IMR-90 (cell line): Measurements from ENCODE around the gene PI4KA. TPM values are rescaled to one million over a fixed set of nuclear protein-coding genes. Genes with fewer than 3 reads are reported as not detected.
A peak's percentile ranks its signal among the peaks of the same experiment; 100 is the strongest.

Source experiments
- ATAC-seq: fragments of 200-7000 bp; cut with Tn5 transposase; 2 replicates; pipeline ENCODE4 v1.9.1; 2020; ENCODE audit warnings: low read depth, mild to moderate bottlenecking, moderate library complexity
- BruUV-seq: library from RNA; stranded (reverse); fragments of 400-500 nt; replicated peaks from 2 replicates; lab custom pipeline; 2021; lab: Mats Ljungman, UMichigan
- CTCF ChIA-PET: fragments of 300-600 bp; formaldehyde crosslinking; extraction: SDS; loops from one replicate; lab custom pipeline; 2021; ENCODE audit warnings: antibody characterized with exemption; lab: Yijun Ruan, JAX
- POLR2A ChIA-PET: fragments of 300-600 bp; sonication (Branson Sonifier 250); formaldehyde crosslinking; loops from one replicate; lab custom pipeline; 2022; ENCODE audit warnings: antibody characterized with exemption; ENCODE audit not compliant: unreplicated experiment; lab: Charles Lee
- DNase-seq: peaks from one replicate; pipeline ENCODE4 v3.0.0; 2013
- H2AFZ ChIP-seq: replicated peaks from 2 replicates; pipeline ENCODE3; 2013; ENCODE audit warnings: low read length, mild to moderate bottlenecking; ENCODE audit not compliant: poor library complexity
- H2AK5ac ChIP-seq: 2 replicates; pipeline ENCODE4 v1.6.1; 2013; ENCODE audit warnings: low read depth, low read length, inconsistent platforms
- H2AK9ac ChIP-seq: replicated peaks from 2 replicates; pipeline ENCODE3; 2013; ENCODE audit warnings: mild to moderate bottlenecking, low read depth, low read length, moderate library complexity; ENCODE audit not compliant: poor library complexity
- H2BK120ac ChIP-seq: 2 replicates; pipeline ENCODE4 v1.6.1; 2013; ENCODE audit warnings: low read depth, low read length, inconsistent platforms
- H2BK15ac ChIP-seq: 3 replicates; pipeline ENCODE4 v1.6.1; 2013; ENCODE audit warnings: low read depth, low read length, inconsistent platforms
- H2BK20ac ChIP-seq: 2 replicates; pipeline ENCODE4 v1.6.1; 2013; ENCODE audit warnings: low read depth, mild to moderate bottlenecking, inconsistent platforms, low read length, moderate library complexity
- H2BK5ac ChIP-seq: 2 replicates; pipeline ENCODE4 v1.6.1; 2013; ENCODE audit warnings: mild to moderate bottlenecking, low read depth, low read length, inconsistent platforms; ENCODE audit not compliant: poor library complexity, severe bottlenecking
- H3K14ac ChIP-seq: replicated peaks from 2 replicates; pipeline ENCODE4 v1.6.1; 2013; ENCODE audit warnings: low read depth, low read length, inconsistent platforms
- H3K18ac ChIP-seq: 2 replicates; pipeline ENCODE4 v1.6.1; 2013; ENCODE audit warnings: low read depth, low read length, control low read depth
- H3K23ac ChIP-seq: 2 replicates; pipeline ENCODE4 v1.6.1; 2013; ENCODE audit warnings: low read depth, low read length, inconsistent platforms
- H3K27ac ChIP-seq: 2 replicates; pipeline ENCODE4 v1.5.1; 2013; ENCODE audit warnings: mild to moderate bottlenecking, control low read depth, low read length; ENCODE audit not compliant: insufficient read depth
- H3K27me3 ChIP-seq: 2 replicates; pipeline ENCODE4 v1.6.1; 2013; ENCODE audit warnings: low read length; ENCODE audit not compliant: control insufficient read depth, insufficient read depth
- H3K36me3 ChIP-seq: 2 replicates; pipeline ENCODE4 v1.6.1; 2013; ENCODE audit warnings: low read length, mixed read lengths; ENCODE audit not compliant: control insufficient read depth, insufficient read depth
- H3K4ac ChIP-seq: 2 replicates; pipeline ENCODE4 v1.6.1; 2013; ENCODE audit warnings: low read depth, low read length, inconsistent platforms
- H3K4me1 ChIP-seq: 2 replicates; pipeline ENCODE4 v1.6.1; 2013; ENCODE audit warnings: low read length, mixed read lengths; ENCODE audit not compliant: control insufficient read depth, insufficient read depth
- H3K4me2 ChIP-seq: 2 replicates; pipeline ENCODE4 v1.6.1; 2013; ENCODE audit warnings: low read depth, mild to moderate bottlenecking, control low read depth, low read length, moderate library complexity
- H3K4me3 ChIP-seq: 2 replicates; pipeline ENCODE4 v1.5.1; 2013; ENCODE audit warnings: low read depth, mild to moderate bottlenecking, control low read depth, low read length, moderate library complexity; ENCODE audit not compliant: insufficient read depth
- H3K56ac ChIP-seq: 2 replicates; pipeline ENCODE4 v1.6.1; 2013; ENCODE audit warnings: low read length, inconsistent platforms; ENCODE audit not compliant: insufficient read depth; ENCODE audit errors: extremely low read depth
- H3K79me1 ChIP-seq, 2 experiments: 2 replicates each; pipeline ENCODE4 v1.6.1; 2013; ENCODE audit warnings: low read length in 2 of 2, inconsistent platforms in 1 of 2, low read depth in 1 of 2
- H3K9ac ChIP-seq: 2 replicates; pipeline ENCODE4 v1.6.1; 2013; ENCODE audit warnings: low read depth, low read length, control low read depth
- H3K9me1 ChIP-seq: 2 replicates; pipeline ENCODE4 v1.6.1; 2013; ENCODE audit warnings: low read length, inconsistent platforms; ENCODE audit not compliant: insufficient read depth
- H3K9me3 ChIP-seq: 2 replicates; pipeline ENCODE4 v1.6.1; 2013; ENCODE audit warnings: low read length; ENCODE audit not compliant: control insufficient read depth, insufficient read depth
- H4K20me1 ChIP-seq: 2 replicates; pipeline ENCODE4 v1.6.1; 2013; ENCODE audit warnings: low read length, inconsistent platforms; ENCODE audit not compliant: insufficient read depth
- H4K5ac ChIP-seq: 2 replicates; pipeline ENCODE4 v1.6.1; 2013; ENCODE audit warnings: mild to moderate bottlenecking, low read depth, low read length, control low read depth
- H4K8ac ChIP-seq, 2 experiments: 2 replicates each; pipeline ENCODE4 v1.6.1; 2013; ENCODE audit warnings: low read depth in 2 of 2, low read length in 2 of 2, control low read depth in 1 of 2, inconsistent platforms in 1 of 2
- H4K91ac ChIP-seq: 2 replicates; pipeline ENCODE4 v1.6.1; 2013; ENCODE audit warnings: low read depth, low read length, inconsistent platforms; ENCODE audit not compliant: insufficient read depth
- BHLHE40 ChIP-seq: fragments of 150-350 bp; IDR thresholded peaks from 2 replicates; pipeline ENCODE4 v1.6.1; 2016; ENCODE audit warnings: mild to moderate bottlenecking, low read depth, low read length
- CEBPB ChIP-seq: IDR thresholded peaks from 2 replicates; pipeline ENCODE4 v1.6.1; 2012; ENCODE audit warnings: low read depth, low read length, improper control_type of control experiment
- CHD1 ChIP-seq: IDR thresholded peaks from 2 replicates; pipeline ENCODE4 v1.6.1; 2012; ENCODE audit warnings: low read depth, low read length, improper control_type of control experiment
- FOS ChIP-seq: fragments of 150-350 bp; IDR thresholded peaks from 2 replicates; pipeline ENCODE4 v1.6.1; 2016; ENCODE audit warnings: low read depth, low read length
- MAFK ChIP-seq: IDR thresholded peaks from 2 replicates; pipeline ENCODE4 v1.6.1; 2012; ENCODE audit warnings: low read depth, low read length, improper control_type of control experiment
- MXI1 ChIP-seq: IDR thresholded peaks from 2 replicates; pipeline ENCODE4 v1.6.1; 2012; ENCODE audit warnings: low read depth, mild to moderate bottlenecking, low read length, moderate library complexity, borderline replicate concordance
- NFE2L2 ChIP-seq: fragments of 150-350 bp; IDR thresholded peaks from 2 replicates; pipeline ENCODE4 v1.6.1; 2016; ENCODE audit warnings: low read depth, mild to moderate bottlenecking, low read length
- POLR2A ChIP-seq: IDR thresholded peaks from 2 replicates; pipeline ENCODE4 v1.6.1; 2012; ENCODE audit warnings: mild to moderate bottlenecking, low read depth, low read length
- RAD21 ChIP-seq: IDR thresholded peaks from 2 replicates; pipeline ENCODE4 v1.6.1; 2012; ENCODE audit warnings: low read length, improper control_type of control experiment
- SMC3 ChIP-seq: fragments of 150-350 bp; IDR thresholded peaks from 2 replicates; pipeline ENCODE4 v1.6.1; 2016; ENCODE audit warnings: low read depth, mild to moderate bottlenecking, antibody characterized with exemption, low read length, moderate library complexity
- WGBS, 2 experiments: methylation state at CpG; one replicate each; pipeline versions ENCODE4 v1.1.5 to v1.1.7; 2013; ENCODE audit warnings: missing lambda C conversion rate in 2 of 2; ENCODE audit not compliant: insufficient read length in 1 of 2; ENCODE audit errors: extremely low coverage in 2 of 2; 5-methylcytosine and 5-hydroxymethylcytosine counted together
- dilution Hi-C: fragments of 300-500 bp; cut with HindIII; formaldehyde crosslinking; loops from one replicate; pipeline ENCODE4 v1.14.3; 2018; ENCODE audit warnings: low sequenced_read_pairs; ENCODE audit not compliant: unreplicated experiment
- in situ Hi-C: fragments of 300-500 bp; cut with MboI; formaldehyde crosslinking; loops from 3 replicates; pipeline ENCODE4 v1.14.3; 2019; ENCODE audit warnings: low sequenced_read_pairs, inconsistent platforms, mixed read lengths
- intact Hi-C: fragments of 100-400 bp; cut with micrococcal nuclease; formaldehyde crosslinking; loops from 2 replicates; pipeline ENCODE4 v1.10.0; 2022
- polyA plus RNA-seq, 3 experiments: library from polyadenylated mRNA; depleted of rRNA; stranded (reverse); fragments of >200 nt; gene quantifications; 2 replicates each; pipeline ENCODE4 v1.2.3, GENCODE V29; 2012; ENCODE audit warnings: low replicate concordance in 1 of 3
- total RNA-seq: library from RNA; depleted of rRNA; stranded (reverse); fragments of >200 nt; gene quantifications from 2 replicates; pipeline ENCODE4 v1.2.3, GENCODE V29; 2012
- TF ChIP-seq, protein P1 (sequence below): fragments of 150-350 bp; IDR thresholded peaks from 2 replicates; pipeline ENCODE4 v1.6.1; 2017; ENCODE audit warnings: mild to moderate bottlenecking, antibody characterized with exemption, low read length, low read depth
- TF ChIP-seq, protein P2 (sequence below): fragments of 150-350 bp; IDR thresholded peaks from 2 replicates; pipeline ENCODE4 v1.6.1; 2016; ENCODE audit warnings: low read depth, mild to moderate bottlenecking, low read length, moderate library complexity, borderline replicate concordance
- TF ChIP-seq, protein P3 (sequence below): conservative IDR thresholded peaks from 2 replicates; pipeline ENCODE4 v1.5.1; 2012; ENCODE audit warnings: mild to moderate bottlenecking, low read depth, low read length, improper control_type of control experiment

The PI4KA gene
- total and polyA plus RNA-seq, 2 of the 4 experiments (the other 2 are of a cell fraction) = 16.8 to 35.5 TPM

DNA sequence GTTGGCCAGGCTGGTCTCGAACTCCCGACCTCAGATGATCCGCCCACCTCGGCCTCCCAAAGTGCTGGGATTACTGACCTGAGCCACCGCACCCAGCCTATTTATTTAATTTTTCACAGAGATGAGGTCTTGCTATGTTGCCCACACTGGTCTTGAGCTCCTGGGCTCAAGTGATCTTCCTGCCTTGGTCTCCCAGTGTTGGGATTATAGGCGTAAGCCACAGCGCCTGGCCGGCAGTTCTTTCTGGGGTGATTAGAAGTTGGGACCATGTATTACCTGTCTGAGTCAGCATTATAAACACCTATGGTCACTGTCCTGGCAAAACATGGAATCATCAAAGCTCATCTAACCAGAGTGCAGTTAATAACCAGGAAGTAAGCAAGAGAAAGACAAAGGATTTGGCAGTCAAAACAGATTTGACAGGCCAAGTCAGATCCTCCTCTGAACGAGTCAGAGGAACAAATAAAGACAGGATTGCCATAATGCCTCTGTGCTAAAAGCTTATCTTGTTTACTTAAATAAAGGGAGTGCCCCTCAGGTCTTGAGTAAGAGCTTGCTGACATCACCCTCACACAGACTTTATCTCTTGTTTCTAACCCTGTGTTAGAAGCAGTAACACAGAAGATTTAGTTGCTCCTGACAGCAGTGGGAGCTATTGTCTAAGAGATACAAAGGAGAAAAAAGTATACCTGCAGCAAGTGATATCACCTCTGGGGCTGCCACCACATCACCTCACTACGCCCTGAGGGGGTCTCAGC is 81.0 kb downstream of the PI4KA start:
- no peak overlapping the region for H3K56ac ChIP-seq
- no peak overlapping the region for H2AFZ ChIP-seq
- ATAC-seq = peak; percentile 87
- H4K20me1 ChIP-seq = peaks cover 3% of the 10 kb centered on the region; the same call in 1 of the 2 replicates
- H3K14ac ChIP-seq = peak overlapping the region; percentile 49
- ChIA-PET CTCF (interaction anchor here (0.9 to 1.4 kb wide), 2 partner anchors 17 to 21 kb away, joined by 3 to 4 read pairs; no protein-coding TSS in a partner anchor), POLR2A (no interaction called here)
- TF ChIP-seq, protein P1, sequence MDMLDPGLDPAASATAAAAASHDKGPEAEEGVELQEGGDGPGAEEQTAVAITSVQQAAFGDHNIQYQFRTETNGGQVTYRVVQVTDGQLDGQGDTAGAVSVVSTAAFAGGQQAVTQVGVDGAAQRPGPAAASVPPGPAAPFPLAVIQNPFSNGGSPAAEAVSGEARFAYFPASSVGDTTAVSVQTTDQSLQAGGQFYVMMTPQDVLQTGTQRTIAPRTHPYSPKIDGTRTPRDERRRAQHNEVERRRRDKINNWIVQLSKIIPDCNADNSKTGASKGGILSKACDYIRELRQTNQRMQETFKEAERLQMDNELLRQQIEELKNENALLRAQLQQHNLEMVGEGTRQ = no peak
- TF ChIP-seq BHLHE40 (peak; percentile 49), MAFK (peak; percentile 75), POLR2A (no peak), NFE2L2 (no peak), FOS (peak; percentile 64), SMC3 (peak; percentile 25; the same call in 1 of the 2 replicates), MXI1 (no peak), RAD21 (peak; percentile 33), CHD1 (no peak), CEBPB (peak; percentile 96)
- TF ChIP-seq, protein P2, sequence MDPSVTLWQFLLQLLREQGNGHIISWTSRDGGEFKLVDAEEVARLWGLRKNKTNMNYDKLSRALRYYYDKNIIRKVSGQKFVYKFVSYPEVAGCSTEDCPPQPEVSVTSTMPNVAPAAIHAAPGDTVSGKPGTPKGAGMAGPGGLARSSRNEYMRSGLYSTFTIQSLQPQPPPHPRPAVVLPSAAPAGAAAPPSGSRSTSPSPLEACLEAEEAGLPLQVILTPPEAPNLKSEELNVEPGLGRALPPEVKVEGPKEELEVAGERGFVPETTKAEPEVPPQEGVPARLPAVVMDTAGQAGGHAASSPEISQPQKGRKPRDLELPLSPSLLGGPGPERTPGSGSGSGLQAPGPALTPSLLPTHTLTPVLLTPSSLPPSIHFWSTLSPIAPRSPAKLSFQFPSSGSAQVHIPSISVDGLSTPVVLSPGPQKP = no peak
- TF ChIP-seq, protein P3, sequence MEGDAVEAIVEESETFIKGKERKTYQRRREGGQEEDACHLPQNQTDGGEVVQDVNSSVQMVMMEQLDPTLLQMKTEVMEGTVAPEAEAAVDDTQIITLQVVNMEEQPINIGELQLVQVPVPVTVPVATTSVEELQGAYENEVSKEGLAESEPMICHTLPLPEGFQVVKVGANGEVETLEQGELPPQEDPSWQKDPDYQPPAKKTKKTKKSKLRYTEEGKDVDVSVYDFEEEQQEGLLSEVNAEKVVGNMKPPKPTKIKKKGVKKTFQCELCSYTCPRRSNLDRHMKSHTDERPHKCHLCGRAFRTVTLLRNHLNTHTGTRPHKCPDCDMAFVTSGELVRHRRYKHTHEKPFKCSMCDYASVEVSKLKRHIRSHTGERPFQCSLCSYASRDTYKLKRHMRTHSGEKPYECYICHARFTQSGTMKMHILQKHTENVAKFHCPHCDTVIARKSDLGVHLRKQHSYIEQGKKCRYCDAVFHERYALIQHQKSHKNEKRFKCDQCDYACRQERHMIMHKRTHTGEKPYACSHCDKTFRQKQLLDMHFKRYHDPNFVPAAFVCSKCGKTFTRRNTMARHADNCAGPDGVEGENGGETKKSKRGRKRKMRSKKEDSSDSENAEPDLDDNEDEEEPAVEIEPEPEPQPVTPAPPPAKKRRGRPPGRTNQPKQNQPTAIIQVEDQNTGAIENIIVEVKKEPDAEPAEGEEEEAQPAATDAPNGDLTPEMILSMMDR = peak; percentile 41
- intact Hi-C loops (no loop called here), in situ Hi-C loops (no loop called here), dilution Hi-C loops (no loop called here)
- H4K8ac ChIP-seq = peak overlapping the region in 1 of 2 experiments; percentile 50; a peak in 1 of 4 replicates
- peak overlapping the region; percentile 3; the same call in 1 of the 2 replicates for H4K5ac ChIP-seq
- H3K4me1 ChIP-seq = peaks cover 10% of the 10 kb centered on the region
- DNase-seq = peak; percentile 94
- peak overlapping the region; percentile 11 for H2AK9ac ChIP-seq
- H3K9me3 ChIP-seq = no peaks in the 10 kb centered on the region
- peaks cover 4% of the 10 kb centered on the region for H3K36me3 ChIP-seq
- no peak overlapping the region for H3K23ac ChIP-seq
- no peaks in the 10 kb centered on the region for H3K27me3 ChIP-seq
- peak overlapping the region; percentile 29; the same call in 1 of the 2 replicates for H2BK120ac ChIP-seq
- peak overlapping the region; percentile 65; the same call in 1 of the 2 replicates for H2AK5ac ChIP-seq
- no peak overlapping the region for H2BK20ac ChIP-seq
- no peak overlapping the region for H4K91ac ChIP-seq
- peak overlapping the region; percentile 65; the same call in 1 of the 2 replicates for H3K27ac ChIP-seq
- 100% methylated on average over 1 of the region's 10 CpGs; no CpG with 5 or more reads in 1 of the 2 experiments for WGBS, 2 experiments
- H3K79me1 ChIP-seq = peaks cover 4 to 27% of the 10 kb centered on the region in 2 experiments; a peak in 3 of 4 replicates
- no peak overlapping the region for H3K4me3 ChIP-seq
- H3K18ac ChIP-seq = no peak overlapping the region
- H2BK15ac ChIP-seq = no peak overlapping the region
- no TSS peak for BruUV-seq
- peak overlapping the region; percentile 10 for H2BK5ac ChIP-seq
- peak overlapping the region; percentile 64 for H3K4ac ChIP-seq
- H3K9me1 ChIP-seq = peaks cover 27% of the 10 kb centered on the region
- no peak overlapping the region; the same call in 1 of the 2 replicates for H3K4me2 ChIP-seq
- H3K9ac ChIP-seq = no peak overlapping the region
